Stromal cell of bone marrow (primary cell): ENCODE data around the gene ADARB2.

Experiments used
- DNase-seq: peaks from one replicate; pipeline ENCODE4 v3.0.0-alpha.2; 2012; ENCODE audit warnings: low read depth

ADARB2 gene

GRCh38 chr10:1594372-1595241 is 142.7 kb downstream of the ADARB2 start:
- DNase-seq: no peak

- no peak for DNase-seq
Measured at GRCh38 chr10:1591742-1592141, 145.6 kb downstream of the ADARB2 start.

GRCh38 chr10:1591045-1591444 is 146.3 kb downstream of the ADARB2 start:
- no peak for DNase-seq

- DNase-seq: no peak
Measured at GRCh38 chr10:1589257-1589656, 148.1 kb downstream of the ADARB2 start.

GRCh38 chr10:1582739-1583138 is 154.6 kb downstream of the ADARB2 start:
- no peak for DNase-seq

GRCh38 chr10:1581189-1581588 is 156.1 kb downstream of the ADARB2 start:
- no peak for DNase-seq

- no peak for DNase-seq
Measured at GRCh38 chr10:1579671-1580070, 157.7 kb downstream of the ADARB2 start.

GRCh38 chr10:1579141-1579491 is 158.2 kb downstream of the ADARB2 start:
- DNase-seq: no peak

- DNase-seq: no peak
Measured at GRCh38 chr10:1578392-1579140, 158.8 kb downstream of the ADARB2 start.

GRCh38 chr10:1577945-1578344 is 159.4 kb downstream of the ADARB2 start:
- DNase-seq: no peak

GRCh38 chr10:1577373-1577770 is 160.0 kb downstream of the ADARB2 start:
- DNase-seq: no peak

GRCh38 chr10:1576467-1577372 is 160.6 kb downstream of the ADARB2 start:
- no peak for DNase-seq

- no peak for DNase-seq
Measured at GRCh38 chr10:1575481-1576244, 161.7 kb downstream of the ADARB2 start.

GRCh38 chr10:1574719-1575118 is 162.6 kb downstream of the ADARB2 start:
- no peak for DNase-seq

GRCh38 chr10:1573981-1574380 is 163.3 kb downstream of the ADARB2 start:
- no peak for DNase-seq

- no peak for DNase-seq
Measured at GRCh38 chr10:1573334-1573969, 163.9 kb downstream of the ADARB2 start.

GRCh38 chr10:1572519-1573333 is 164.6 kb downstream of the ADARB2 start:
- DNase-seq: no peak

GRCh38 chr10:1571587-1572237 is 165.6 kb downstream of the ADARB2 start:
- no peak for DNase-seq

GRCh38 chr10:1570416-1571051 is 166.8 kb downstream of the ADARB2 start:
- no peak for DNase-seq
